Measurements from ENCODE around the gene CDH15. TPM values are rescaled to one million over a fixed set of nuclear protein-coding genes. Genes with fewer than 3 reads are reported as not detected.

Gene CDH15
- total RNA-seq, 1 experiment from 2014 or later: 0.46 TPM

DNA sequence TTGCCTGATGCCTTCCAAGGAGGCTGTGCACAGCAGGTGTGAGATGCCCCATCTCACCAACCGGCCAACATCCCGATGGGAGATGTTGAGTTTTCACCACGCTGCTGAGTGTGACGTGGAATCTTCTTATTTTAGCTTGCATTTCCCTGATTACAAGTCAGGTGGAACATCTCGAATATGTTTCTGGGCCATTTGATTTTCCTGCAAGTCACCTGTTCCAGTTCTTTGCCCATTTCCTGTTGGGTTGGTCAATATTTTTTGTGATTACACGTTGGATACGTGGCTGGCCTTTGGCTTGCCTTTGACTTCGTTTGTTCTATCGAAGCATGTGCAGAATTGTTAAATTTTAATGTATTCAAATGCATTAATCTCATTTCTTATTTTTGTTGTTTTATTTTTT lies 8.3 kb upstream of the CDH15 start:
- POLR2A ChIA-PET: no interaction called here
- peaks cover 2% of the 10 kb centered on the region; the same call in 1 of the 2 replicates for H3K36me3 Mint-ChIP-seq
- no peak for DNase-seq (ENCODE audit: low spot score)
- CTCF ChIA-PET: no interaction called here
- no peak for TF ChIP-seq MXD4 (CRISPR knock-in tag; IDR thresholded peaks at IDR 0.05; ENCODE audit: borderline replicate concordance)
- no peak for TF ChIP-seq ZNF396 (CRISPR knock-in tag; IDR thresholded peaks at IDR 0.05; ENCODE audit: borderline replicate concordance)
- no peak for TF ChIP-seq ZNF232 (CRISPR knock-in tag; IDR thresholded peaks at IDR 0.05)
- no peak for TF ChIP-seq FOXK1 (CRISPR knock-in tag; IDR thresholded peaks at IDR 0.05)
- TF ChIP-seq, protein P1, sequence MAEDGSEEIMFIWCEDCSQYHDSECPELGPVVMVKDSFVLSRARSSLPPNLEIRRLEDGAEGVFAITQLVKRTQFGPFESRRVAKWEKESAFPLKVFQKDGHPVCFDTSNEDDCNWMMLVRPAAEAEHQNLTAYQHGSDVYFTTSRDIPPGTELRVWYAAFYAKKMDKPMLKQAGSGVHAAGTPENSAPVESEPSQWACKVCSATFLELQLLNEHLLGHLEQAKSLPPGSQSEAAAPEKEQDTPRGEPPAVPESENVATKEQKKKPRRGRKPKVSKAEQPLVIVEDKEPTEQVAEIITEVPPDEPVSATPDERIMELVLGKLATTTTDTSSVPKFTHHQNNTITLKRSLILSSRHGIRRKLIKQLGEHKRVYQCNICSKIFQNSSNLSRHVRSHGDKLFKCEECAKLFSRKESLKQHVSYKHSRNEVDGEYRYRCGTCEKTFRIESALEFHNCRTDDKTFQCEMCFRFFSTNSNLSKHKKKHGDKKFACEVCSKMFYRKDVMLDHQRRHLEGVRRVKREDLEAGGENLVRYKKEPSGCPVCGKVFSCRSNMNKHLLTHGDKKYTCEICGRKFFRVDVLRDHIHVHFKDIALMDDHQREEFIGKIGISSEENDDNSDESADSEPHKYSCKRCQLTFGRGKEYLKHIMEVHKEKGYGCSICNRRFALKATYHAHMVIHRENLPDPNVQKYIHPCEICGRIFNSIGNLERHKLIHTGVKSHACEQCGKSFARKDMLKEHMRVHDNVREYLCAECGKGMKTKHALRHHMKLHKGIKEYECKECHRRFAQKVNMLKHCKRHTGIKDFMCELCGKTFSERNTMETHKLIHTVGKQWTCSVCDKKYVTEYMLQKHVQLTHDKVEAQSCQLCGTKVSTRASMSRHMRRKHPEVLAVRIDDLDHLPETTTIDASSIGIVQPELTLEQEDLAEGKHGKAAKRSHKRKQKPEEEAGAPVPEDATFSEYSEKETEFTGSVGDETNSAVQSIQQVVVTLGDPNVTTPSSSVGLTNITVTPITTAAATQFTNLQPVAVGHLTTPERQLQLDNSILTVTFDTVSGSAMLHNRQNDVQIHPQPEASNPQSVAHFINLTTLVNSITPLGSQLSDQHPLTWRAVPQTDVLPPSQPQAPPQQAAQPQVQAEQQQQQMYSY (CRISPR knock-in tag; IDR thresholded peaks at IDR 0.05): no peak
- TF ChIP-seq, protein P2, sequence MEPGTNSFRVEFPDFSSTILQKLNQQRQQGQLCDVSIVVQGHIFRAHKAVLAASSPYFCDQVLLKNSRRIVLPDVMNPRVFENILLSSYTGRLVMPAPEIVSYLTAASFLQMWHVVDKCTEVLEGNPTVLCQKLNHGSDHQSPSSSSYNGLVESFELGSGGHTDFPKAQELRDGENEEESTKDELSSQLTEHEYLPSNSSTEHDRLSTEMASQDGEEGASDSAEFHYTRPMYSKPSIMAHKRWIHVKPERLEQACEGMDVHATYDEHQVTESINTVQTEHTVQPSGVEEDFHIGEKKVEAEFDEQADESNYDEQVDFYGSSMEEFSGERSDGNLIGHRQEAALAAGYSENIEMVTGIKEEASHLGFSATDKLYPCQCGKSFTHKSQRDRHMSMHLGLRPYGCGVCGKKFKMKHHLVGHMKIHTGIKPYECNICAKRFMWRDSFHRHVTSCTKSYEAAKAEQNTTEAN (CRISPR knock-in tag; IDR thresholded peaks at IDR 0.05): no peak
- no peak for TF ChIP-seq TCF7 (CRISPR knock-in tag; IDR thresholded peaks at IDR 0.05; ENCODE audit: low read depth)
- TF ChIP-seq, protein P3, sequence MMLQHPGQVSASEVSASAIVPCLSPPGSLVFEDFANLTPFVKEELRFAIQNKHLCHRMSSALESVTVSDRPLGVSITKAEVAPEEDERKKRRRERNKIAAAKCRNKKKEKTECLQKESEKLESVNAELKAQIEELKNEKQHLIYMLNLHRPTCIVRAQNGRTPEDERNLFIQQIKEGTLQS (CRISPR knock-in tag; conservative IDR thresholded peaks at IDR 0.05): no peak
- TF ChIP-seq, protein P4, sequence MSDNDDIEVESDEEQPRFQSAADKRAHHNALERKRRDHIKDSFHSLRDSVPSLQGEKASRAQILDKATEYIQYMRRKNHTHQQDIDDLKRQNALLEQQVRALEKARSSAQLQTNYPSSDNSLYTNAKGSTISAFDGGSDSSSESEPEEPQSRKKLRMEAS (CRISPR knock-in tag; IDR thresholded peaks at IDR 0.05): no peak
- no peak for TF ChIP-seq HMGA2 (CRISPR knock-in tag; IDR thresholded peaks at IDR 0.05)
- no peak for TF ChIP-seq NFE2L1 (CRISPR knock-in tag; IDR thresholded peaks at IDR 0.05)
- TF ChIP-seq ZNF423 (CRISPR knock-in tag; IDR thresholded peaks at IDR 0.05): no peak
- TF ChIP-seq, protein P5, sequence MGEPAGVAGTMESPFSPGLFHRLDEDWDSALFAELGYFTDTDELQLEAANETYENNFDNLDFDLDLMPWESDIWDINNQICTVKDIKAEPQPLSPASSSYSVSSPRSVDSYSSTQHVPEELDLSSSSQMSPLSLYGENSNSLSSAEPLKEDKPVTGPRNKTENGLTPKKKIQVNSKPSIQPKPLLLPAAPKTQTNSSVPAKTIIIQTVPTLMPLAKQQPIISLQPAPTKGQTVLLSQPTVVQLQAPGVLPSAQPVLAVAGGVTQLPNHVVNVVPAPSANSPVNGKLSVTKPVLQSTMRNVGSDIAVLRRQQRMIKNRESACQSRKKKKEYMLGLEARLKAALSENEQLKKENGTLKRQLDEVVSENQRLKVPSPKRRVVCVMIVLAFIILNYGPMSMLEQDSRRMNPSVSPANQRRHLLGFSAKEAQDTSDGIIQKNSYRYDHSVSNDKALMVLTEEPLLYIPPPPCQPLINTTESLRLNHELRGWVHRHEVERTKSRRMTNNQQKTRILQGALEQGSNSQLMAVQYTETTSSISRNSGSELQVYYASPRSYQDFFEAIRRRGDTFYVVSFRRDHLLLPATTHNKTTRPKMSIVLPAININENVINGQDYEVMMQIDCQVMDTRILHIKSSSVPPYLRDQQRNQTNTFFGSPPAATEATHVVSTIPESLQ (CRISPR knock-in tag; IDR thresholded peaks at IDR 0.05): no peak
- TF ChIP-seq KAT7 (CRISPR knock-in tag; IDR thresholded peaks at IDR 0.05; ENCODE audit: borderline replicate concordance): no peak
- TF ChIP-seq, protein P6, sequence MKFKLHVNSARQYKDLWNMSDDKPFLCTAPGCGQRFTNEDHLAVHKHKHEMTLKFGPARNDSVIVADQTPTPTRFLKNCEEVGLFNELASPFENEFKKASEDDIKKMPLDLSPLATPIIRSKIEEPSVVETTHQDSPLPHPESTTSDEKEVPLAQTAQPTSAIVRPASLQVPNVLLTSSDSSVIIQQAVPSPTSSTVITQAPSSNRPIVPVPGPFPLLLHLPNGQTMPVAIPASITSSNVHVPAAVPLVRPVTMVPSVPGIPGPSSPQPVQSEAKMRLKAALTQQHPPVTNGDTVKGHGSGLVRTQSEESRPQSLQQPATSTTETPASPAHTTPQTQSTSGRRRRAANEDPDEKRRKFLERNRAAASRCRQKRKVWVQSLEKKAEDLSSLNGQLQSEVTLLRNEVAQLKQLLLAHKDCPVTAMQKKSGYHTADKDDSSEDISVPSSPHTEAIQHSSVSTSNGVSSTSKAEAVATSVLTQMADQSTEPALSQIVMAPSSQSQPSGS (CRISPR knock-in tag; IDR thresholded peaks at IDR 0.05; ENCODE audit: borderline replicate concordance, low read depth): no peak
- TF ChIP-seq TEAD4 (CRISPR knock-in tag; IDR thresholded peaks at IDR 0.05): no peak
- TF ChIP-seq, protein P7, sequence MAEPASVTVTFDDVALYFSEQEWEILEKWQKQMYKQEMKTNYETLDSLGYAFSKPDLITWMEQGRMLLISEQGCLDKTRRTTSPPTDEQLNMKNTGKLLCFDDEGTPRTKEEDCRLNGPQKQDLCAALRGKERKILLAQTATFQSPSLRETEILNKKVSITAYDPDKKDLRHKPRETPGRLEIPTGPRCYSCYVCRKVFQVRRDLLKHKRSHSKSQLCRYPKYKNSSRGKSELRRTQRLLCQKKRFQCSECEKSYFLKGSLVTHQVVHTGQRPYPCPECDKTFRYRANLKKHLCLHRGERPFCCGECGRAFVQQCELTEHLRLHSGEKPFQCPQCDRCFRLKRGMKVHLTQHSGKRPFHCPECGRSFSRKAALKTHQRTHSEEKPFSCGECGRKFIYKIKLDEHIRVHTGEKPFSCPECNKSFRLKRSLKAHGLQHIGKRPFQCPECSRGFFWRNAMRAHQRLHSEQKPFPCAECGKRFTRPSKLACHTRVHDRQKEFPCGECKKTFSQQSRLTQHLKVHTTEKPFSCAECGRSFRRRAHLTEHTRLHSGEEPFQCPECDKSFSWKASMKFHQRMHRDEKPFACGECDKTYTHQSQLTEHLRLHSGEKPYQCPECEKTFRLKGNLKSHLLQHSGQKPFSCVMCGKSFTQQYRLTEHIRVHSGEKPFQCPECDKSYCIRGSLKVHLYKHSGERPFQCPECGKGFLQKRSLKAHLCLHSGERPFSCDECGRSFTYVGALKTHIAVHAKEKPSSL (CRISPR knock-in tag; conservative IDR thresholded peaks at IDR 0.05): no peak
- H3K9me3 Mint-ChIP-seq: peaks cover 8% of the 10 kb centered on the region
- no peak for ATAC-seq
- peaks cover 5% of the 10 kb centered on the region for H3K27me3 Mint-ChIP-seq (ENCODE audit: low read depth)
- H3K27ac Mint-ChIP-seq: no peak overlapping the region
- 0 out of 2 replicates have a peak, but pooled peaks cover 2% of the 10 kb centered on the region for H3K4me1 Mint-ChIP-seq
- H3K4me3 Mint-ChIP-seq: no peak overlapping the region

Data from WTC11 (cell line).